GM13977 (cell line): Measurements from ENCODE around the gene ARSG.
A peak's percentile ranks its signal among the peaks of the same experiment; 100 is the strongest.
"Not testable (repeated sequence)": the region's sequence is repeated elsewhere in the genome, so short reads cannot be mapped to it uniquely, and the experiment has no call there.

Experiments
- DNase-seq: peaks from one replicate; pipeline ENCODE4 v3.0.0; 2012; ENCODE audit warnings: low spot score
- in situ Hi-C: fragments of 300-500 bp; cut with MboI; formaldehyde crosslinking; loops from one replicate; pipeline ENCODE4 v1.12.0; 2022; ENCODE audit warnings: low sequenced_read_pairs, low pct_unique_long_range_greater_than_20kb, mixed read lengths, inconsistent platforms; ENCODE audit not compliant: unreplicated experiment
- TF ChIP-seq, protein P1 (sequence below): IDR thresholded peaks from 2 replicates; pipeline ENCODE4 v1.5.1; 2012; ENCODE audit warnings: mild to moderate bottlenecking, control low read depth; ENCODE audit not compliant: insufficient read depth; ENCODE audit errors: extremely low read depth, missing control alignments

Gene ARSG

DNA sequence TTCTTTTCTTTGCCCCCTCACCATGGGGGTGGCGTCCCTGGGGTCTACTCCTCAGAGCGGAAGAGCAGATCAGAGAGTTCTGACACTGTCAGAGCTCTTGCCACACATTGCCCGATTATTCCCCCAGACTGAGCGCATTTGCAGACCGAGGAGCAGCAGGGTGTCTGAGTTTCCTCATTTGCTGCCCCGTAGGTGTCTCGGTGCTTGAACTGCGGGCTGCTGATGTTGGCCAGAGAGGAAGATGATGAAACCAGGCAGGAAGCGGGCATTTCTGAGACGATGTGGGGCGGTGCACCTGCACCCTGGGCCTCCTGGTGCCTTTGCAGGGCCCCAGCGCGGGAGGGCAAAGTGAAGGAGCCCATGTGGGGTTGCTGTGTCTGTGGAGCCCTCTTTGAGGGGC lies 55.2 kb downstream of the ARSG start:
- TF ChIP-seq, protein P1, sequence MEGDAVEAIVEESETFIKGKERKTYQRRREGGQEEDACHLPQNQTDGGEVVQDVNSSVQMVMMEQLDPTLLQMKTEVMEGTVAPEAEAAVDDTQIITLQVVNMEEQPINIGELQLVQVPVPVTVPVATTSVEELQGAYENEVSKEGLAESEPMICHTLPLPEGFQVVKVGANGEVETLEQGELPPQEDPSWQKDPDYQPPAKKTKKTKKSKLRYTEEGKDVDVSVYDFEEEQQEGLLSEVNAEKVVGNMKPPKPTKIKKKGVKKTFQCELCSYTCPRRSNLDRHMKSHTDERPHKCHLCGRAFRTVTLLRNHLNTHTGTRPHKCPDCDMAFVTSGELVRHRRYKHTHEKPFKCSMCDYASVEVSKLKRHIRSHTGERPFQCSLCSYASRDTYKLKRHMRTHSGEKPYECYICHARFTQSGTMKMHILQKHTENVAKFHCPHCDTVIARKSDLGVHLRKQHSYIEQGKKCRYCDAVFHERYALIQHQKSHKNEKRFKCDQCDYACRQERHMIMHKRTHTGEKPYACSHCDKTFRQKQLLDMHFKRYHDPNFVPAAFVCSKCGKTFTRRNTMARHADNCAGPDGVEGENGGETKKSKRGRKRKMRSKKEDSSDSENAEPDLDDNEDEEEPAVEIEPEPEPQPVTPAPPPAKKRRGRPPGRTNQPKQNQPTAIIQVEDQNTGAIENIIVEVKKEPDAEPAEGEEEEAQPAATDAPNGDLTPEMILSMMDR: no peak
- in situ Hi-C loops: no loop called here
- DNase-seq: peak; percentile 44

DNA sequence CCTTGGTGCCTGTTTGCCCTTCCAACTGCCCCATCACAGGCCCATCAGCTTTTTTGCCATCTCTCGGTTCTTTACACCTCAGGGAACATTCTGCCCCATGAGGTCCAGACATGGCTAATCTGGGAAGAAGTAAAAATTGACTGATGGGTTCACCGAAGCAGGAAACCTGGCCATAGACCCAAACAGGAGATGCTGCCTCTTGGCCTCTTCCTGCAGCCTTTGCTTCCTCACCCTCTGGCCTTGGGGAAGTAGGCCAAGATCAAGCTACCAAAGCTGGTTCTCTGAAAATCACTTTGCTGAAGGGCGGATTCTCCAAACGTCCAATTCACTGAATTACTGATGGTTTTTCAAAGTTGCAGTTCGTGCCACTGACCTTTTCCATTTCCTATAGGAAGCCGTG lies 56.1 kb downstream of the ARSG start:
- no peak for DNase-seq

DNA sequence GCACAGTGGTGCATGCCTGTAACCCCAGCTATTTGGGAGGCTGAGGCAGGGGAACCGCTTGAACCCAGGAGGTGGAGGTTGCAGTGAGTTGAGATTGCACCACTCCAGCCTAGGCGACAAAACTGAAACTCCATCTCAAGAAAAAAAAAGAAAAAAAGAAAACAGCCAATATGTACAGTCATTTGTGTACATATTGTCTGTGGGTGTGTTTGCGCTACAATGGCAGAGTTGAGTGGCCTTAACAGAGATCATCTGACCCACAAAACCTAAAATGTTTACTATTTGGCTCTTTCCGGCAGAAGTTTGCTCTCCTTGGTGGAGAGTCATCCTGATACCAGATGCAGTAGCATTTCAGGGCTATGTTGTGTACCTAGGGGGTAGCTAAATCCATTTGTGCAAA lies 57.9 kb downstream of the ARSG start:
- DNase-seq: peak; percentile 49
- in situ Hi-C loops: no loop called here
- TF ChIP-seq, protein P1: no peak

More for the DNA sequence above, 56.1 kb downstream of the ARSG start:
- TF ChIP-seq, protein P1: no peak
- in situ Hi-C loops: no loop called here

DNA sequence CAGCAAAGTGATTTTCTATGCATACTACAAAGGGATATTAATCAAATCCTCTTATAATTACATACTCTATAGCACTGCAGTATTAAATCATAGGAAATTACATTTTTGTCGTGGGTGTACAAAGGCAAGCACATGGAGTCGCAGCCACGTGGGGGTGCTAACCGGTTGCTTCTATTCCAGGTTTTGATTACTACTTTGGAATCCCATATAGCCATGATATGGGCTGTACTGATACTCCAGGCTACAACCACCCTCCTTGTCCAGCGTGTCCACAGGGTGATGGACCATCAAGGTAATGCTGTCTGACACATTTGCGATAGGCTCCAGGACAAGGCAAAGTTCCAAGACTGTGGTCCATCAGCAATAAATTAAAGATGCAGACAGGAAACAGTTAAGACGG lies 60.1 kb downstream of the ARSG start:
- no peak for DNase-seq
- TF ChIP-seq, protein P1: no peak
- in situ Hi-C loops: no loop called here

DNA sequence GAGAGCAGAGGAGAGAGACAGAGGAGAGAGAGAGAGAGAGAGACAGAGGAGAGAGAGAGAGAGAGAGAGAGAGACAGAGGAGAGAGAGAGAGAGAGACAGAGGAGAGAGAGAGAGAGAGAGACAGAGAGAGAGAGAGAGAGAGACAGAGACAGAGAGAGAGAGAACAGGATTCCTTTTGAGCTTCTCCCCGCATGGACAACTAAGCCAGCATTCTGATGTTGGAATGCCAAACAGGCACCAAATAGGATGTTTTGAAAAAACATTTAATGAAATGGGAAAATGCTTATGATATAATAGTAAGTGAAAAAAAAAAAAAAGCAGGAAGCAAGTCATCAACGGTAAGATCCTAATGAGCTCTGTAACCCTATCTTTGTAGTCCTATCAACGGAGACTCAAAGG lies 60.7 kb downstream of the ARSG start:
- in situ Hi-C loops: no loop called here
- no peak for DNase-seq
- TF ChIP-seq, protein P1: no peak

DNA sequence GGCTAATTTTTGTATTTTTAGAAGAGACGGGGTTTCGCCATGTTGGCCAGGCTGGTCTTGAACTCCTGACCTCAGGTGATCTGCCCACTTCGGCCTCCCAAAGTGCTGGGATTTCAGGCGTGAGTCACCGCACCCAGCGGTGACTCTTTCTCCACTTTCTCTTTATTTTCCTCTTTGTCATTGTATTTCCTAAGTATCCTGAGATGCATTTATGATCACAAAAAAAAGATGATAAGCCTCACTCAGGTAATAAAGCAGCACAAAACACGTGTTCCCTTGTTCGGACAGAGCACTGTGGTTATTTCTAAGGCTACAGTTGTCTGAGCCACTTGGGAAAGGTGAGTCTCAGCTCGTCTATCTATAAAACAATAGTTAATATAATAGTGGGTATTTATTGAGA lies 61.4 kb downstream of the ARSG start:
- in situ Hi-C loops, DNase-seq: not testable (repeated sequence)

DNA sequence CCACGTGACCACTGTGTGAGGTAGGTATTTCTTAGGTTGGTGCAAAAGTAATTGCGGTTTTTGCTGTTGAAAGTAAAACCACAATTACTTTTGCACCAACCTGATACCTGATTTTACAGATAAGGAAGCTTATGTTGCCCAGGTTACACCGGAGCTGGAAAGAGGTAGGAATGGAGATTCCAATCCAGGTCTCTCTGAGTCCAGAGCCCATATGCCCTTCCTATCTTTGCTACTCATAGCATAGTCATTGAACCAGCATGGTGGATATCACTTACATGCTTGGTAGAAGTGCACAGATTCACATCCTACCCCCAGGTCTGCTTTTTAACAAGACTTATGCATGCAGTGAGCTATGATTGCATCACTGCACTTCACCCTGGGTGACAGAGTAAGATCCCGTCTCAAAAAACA lies 61.8 kb downstream of the ARSG start:
- DNase-seq: no peak
- TF ChIP-seq, protein P1: no peak
- in situ Hi-C loops: no loop called here

DNA sequence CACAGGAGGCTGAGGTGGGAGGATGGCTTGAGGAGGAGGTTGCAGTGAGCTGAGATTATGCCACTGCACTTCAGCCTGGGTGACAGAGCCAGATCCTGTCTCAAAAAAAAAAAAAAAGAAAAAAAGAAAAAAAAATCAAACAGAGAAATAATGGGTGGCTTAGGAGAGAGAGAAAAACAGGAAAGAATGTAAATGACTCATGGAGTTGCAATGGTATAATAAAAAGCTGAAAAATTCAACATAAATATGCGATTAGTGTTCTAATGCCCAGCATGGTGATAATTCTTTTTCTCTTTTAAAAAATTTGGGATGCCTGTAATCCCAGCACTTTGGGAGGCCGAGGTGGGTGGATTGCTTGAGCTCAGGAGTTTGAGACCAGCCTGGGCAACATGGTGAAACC lies 63.0 kb downstream of the ARSG start:
- DNase-seq, in situ Hi-C loops: not testable (repeated sequence)

DNA sequence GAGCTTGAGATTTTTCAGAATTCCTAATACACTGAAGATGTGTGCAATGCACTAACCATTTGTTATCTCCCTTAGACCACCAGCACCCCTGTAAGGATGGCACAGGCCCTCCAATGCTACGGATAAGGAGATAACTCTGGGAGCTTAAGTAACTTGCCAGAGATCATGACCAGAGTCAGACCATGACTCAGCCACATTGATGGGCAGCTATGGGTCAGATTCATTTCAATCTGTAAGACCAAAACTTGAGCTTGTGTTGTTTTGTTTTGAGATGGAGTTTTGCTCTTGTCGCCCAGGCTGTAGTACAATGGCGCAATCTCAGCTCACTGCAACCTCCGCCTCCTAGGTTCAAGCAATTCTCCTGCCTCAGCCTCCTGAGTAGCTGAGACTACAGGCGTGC lies 63.8 kb downstream of the ARSG start:
- in situ Hi-C loops, DNase-seq: not testable (repeated sequence)
